ENCODE measurements around the gene NFIA.

The NFIA gene

DNA sequence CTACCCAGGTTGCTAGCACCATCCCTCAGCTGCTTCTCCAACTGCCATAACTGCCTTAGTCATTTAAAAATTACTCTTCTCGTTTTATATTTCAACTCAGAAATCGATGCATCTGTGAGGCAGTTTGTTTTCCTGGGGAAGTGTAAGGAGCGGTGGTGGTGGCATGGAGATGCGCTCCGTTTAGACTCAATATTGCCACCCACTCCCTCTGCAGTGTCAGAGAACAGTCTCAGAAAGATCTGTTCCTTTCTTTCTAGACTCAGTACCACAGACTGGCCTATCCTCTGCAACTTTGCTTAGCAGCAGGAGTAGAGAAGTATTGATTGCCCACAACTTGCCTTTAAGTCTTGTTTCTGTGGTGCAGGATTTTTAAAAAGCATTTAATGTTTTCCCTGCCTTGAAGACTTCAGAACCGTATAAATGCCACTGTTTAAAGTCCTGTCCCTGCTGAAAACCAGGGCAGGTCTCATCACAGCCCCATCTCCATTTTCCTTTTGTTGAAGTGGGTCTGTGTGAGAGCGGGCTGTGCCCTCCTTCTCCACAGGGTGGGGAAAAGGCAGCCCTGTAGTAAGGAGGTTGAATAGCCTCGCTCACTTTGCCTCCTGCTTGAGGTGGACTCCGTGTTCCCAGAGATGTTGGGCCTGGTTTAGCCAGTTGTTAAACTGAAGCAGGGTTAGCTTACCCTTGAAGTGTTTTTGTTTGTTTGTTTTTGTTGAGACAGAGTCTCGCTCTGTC is 105.2 kb downstream of the NFIA start:
- no peak for FAIRE-seq

DNA sequence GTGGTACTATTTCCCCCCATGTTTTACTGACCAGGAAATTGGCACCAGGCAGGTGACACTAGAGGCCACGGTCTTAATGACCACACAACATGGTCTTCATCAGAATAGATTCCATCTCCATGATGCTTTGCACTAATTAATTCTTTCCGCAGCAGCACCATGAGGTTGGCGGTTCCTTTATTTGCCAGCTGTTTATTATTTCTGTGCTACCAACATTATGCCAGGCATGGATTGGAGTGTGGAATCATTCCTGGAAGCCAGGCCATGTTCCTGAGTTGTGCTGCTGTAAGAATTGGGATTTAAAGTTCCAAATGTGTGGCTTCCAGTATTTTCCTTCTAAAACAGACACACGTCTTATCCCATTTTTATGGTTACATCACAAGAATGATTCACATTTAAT is 107.8 kb downstream of the NFIA start:
- FAIRE-seq, result no peak

DNA sequence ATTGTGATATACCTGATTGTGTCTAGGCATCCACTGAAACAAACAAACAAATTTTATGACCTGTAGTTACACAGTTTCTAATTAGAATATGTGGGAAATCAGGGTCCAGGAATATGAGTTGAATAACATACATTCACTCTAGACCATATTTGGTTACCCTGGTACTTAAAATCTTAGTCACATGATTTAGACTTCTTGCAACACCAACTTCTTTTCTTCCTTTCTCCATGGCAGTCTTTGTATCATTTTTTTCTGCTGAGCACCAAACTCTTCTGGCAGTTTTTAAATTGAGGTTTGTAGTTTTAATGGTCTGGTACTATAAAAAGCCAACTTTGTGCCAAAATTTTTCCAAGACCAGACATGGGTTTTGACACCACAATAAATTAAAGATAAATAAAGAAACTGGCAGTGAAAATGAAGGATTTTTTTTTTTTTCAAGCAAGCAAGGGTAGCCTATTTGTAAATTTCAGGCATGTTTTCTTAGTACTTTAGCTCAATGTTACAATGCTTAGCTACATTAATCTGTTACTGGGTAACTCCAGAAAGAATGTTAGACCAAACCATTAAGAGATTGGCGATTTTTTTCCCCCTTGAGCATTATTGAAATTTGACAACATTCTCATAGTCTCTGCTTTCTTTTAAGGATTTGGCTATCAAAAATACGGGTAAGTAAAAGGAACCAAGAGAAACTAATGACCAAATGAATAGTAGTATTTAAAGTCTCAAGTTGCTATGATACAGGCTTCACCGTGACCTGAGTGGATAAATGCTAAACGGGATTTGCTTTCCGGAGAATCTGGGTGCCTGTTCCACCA is 108.5 kb downstream of the NFIA start:
- no peak for FAIRE-seq

DNA sequence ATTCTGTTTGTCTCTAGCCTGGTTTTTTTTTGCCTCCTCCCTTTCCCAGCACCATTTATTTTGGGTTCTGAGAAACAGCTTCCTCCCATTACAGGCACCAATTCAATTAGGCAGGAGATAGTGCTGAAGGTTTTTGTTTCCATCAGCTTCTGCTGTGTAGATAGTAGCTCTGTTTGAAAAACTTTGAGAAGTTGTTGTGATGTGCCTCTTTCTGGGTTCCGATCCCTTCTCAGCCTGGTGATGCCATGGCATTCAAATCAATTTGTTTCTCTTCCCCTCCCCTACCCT is 109.0 kb downstream of the NFIA start:
- no peak for FAIRE-seq

DNA sequence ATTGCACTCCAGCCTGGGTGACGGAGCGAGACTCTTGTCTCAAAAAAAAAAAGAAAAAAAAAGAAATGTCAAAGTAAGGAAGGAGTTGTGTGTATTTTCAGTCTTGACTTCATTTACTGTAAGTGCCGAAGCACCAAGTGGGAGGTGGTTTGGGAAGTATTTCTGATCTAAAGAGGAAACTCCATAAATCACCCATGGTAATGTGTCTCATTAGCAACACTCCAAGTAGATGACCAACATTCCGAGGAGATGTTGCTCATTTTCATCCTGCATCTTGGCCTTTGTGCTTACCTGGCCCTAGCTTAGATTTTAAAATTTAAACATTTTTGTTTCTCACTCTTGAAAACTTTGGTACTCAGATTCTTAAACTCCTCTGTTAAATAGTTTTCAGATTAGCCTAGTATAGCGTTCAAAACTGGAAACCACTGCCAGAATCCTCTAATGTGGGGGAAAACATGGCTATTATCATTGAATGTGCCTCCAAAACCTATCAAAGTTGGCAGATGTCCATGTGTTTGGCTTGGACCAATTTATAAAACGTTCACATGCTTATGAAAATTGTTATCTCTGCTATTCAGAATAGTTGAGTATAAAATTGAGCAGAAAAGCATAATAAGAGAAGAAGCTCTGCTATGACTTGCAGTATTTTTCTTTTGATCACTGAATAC is 110.4 kb downstream of the NFIA start:
- no peak for FAIRE-seq

DNA sequence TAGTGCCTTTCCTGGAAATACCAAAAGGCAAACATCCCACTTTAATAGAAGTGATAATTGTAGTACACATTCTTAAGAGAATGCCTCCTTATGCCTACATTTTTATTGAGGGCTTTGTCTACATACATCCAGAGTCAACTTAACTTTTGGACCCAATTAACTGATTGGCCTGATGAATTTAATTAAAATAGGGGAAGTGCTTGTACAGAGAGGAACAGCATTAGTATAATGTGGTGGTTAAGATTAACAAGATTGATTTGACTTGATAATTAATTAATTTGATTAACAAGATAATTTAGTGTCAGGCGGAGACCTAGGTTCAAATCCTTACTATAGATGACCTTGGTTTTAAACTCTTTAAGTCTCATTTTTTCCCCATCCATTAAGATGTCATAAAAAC is 111.4 kb downstream of the NFIA start:
- no peak for FAIRE-seq

DNA sequence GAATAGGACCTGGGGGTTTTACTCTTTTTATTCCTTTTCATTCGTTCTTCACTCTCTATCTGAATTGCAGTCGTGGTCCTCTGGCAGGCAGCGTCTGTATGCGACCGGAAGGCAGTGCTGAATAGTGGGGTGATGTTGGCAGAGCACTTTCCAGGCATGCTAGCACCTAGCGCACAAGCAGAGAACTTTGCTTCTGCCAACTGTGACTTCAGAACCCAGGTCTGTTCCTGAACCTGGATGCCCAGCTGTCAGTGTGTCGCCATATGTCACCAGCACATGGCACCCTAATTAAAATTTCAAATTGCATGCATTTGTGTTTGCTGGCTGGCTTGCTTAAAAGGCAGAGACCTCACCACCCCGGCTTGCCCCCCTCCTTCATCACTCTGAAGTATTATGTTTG is 116.2 kb downstream of the NFIA start:
- FAIRE-seq, result no peak

DNA sequence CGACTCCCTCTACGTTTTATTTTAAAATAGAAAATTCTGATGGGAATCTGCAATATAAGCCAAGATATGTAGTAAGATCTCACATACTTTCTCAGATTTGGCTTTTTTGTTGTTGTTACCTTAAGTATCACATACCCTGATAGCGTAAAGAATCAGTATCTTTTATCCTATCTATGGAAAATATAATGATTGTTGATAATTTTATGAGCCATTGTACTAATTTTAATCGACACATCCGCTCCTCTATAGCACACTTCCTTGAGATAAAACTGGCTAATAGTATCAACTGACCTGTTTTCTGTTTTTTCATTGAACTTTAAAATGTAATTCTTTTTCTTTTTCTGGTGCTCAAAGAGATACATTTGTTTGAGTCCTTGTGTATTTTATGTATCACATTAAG is 118.7 kb downstream of the NFIA start:
- no peak for FAIRE-seq

DNA sequence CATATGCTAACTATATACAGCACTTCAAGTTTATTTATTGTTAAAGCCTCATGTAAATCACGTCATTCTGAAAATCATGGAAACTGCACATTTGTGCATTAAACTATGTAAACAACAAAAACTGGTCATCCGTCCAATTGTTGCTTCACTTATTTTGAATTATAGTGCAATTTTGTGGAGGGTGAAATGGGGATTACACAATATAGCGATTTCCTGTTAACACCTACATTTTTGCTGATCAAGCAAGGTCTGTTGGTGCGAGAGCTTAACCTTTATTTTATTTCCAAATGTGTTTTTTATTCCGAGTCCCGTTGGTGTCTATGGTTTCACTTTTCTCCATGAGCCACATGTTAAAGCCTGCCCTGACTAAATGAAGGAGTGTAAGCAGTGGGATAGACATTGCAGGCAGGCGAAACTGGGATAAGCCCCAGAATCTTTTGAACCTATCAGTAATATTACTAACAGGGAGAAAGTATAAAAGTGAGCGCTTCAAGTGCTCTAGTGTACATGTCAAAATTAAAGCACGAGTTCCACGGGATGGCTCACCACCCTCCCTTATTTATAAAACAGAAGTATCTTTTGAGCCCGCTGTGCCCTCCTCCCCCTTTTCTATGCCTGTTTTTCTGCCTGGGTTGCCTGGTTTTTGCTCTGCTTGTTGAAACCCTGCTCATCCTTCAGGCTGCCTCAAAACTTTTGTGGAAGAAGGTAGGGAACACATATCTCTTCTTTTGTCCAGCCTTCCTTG is 120.7 kb downstream of the NFIA start:
- FAIRE-seq, result peak; percentile 8

DNA sequence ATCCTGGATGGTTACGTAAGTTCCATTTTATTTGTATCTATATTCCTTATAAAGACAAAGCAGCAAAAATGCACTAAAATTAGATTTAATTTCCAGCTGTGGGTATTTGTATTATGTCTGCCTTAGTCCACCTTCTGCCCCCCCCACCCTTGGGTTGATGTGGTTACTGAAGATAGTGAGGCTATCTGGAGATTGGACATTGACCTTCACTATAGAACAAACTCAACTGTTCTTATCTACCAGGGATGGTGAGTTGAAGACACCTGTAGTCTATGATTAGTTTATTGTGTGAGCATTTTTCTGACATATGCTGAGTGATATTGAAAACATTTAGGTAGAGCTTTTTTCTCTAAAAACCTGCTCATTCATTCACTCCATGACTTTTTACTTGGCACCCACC is 122.2 kb downstream of the NFIA start:
- FAIRE-seq, result no peak

DNA sequence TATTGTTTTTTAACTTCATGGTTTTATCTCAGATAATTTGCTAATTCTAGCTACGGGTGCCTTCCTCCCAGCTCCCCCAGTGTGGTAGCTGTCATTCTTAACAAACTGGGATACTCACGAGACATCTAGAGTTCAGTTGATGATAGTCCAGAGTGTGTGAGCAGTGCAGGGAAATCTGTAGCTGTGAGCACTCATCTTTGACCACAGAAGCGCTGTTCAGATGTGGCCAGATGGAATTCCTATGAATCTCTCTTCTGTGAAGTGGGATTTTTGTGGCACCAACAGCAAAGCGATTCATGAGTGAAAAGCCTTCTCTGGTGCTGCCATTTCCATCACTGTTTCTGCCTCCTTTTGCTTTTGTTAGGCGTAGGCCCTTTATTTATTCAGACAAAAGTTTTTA is 125.1 kb downstream of the NFIA start:
- FAIRE-seq, result no peak

DNA sequence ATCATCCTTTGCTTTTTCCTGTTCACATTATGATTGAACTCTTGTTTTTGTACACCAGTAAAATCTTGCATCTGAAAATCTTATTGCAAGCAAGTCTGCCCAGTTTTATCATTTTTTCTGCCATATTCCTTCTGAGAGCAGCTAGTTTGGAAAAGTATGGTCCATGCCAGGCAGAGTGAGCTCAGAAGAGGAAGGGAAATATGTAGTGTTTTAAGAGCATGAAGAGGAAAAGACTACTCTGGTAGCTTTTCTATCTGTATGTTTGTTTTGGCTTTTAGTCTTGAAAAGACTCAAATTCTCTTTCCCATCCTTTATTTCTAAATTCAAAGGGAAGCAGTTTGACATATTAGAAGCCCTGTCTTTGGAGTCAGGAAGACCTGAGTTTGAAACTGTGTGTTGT is 125.8 kb downstream of the NFIA start:
- FAIRE-seq, result no peak

DNA sequence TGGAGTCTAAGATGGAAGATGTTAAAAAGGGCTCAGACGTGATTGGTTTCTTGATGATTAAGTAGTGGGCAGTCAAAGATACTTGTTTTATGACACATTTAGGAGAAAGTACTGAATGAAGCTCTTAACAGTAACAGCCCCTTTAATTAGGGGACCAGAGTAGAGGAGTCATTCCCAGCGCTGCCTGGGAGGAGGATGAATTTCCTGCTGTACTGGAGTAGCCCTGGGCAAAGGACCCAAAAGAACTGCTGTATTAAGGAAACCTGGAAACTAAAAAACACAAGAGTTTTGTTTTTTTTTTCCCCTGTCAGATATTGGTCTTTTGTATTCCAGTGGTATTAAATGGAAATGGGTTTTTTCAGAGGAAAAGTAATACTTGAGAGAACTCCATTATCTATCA is 126.5 kb downstream of the NFIA start:
- no peak for FAIRE-seq

DNA sequence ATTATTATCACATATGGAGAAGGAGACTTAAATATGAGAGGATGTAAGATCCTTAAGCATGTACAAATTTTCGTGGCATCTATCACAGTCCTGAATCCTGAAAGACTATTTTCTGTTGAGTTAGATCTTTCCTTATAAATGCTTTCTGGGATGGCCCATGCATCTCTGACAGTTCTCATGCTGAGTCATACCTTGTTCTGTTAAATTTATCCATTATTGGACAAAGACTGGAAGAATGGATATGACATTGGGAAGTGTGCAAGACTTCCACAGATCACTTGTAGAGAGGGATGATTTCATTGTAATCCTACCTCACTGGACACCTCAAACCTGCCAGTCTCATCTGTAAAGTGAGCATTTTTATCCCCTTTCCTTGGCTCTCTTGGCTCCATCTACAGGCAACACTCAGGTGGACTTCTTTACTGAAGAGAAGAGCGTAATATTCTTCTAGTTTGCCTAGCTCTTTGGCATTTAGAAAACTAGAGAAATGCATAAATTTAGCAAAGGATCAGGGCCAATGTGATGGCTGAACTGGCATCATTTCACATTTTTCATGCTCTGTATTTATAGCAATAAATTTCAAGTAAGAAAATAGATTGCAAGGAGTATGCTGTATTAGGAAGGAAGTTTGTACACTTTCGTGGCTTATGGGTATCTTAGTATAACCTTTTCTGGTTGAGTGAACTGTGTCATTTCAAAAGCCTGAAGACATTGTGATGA is 128.2 kb downstream of the NFIA start:
- FAIRE-seq, result no peak

DNA sequence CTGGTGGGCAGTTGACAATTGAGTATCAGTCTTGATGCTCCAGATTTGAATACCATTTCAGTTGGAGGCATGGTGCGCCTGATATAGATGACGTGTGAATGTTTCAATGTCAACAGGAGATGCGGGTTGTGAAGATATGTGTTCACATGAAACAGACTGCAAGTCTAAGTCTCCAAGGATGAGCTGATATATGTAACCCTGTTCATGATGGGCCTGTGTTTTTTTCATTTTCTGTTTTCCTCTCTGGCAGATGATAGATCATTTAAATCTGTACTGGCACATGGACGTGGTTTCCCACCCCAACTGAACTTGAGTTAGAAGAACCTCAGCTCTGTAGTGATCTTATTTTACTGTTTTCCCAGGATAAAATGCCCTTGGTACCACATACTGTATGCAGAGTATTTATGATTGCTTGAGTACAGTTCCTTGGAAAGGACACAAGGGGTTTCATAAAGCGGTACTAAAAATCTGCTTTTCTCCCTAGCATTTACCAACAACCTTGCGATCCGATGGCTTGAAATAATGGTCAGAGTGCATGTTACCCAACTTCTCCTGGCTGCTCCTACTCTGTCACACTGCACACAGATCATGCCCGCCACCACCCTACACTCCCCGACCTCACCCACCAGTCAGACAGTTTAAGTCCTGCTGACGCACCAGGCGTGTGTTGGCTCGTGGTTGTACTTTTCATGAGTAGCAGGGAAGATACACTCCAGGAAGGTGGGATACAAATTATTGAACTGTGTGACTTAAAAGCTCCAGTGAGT is 131.1 kb downstream of the NFIA start:
- no peak for FAIRE-seq

DNA sequence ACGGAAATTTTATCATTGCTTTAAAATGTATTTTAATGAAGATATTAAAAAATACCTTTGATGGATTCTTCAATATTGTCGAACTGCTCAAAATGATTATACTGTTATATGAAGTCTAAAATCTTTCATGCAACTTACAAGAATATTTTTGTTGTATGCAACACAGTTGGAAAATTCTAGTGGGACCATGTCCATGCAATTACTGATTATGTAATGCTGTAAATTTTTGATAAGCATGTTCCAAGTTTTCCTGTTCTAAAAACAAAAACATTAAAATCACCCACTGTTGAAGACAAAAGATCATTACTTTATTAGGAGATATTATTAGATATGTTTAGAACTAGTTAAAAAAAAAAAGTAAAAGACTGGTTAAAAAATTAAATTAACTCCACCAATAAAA is 132.8 kb downstream of the NFIA start:
- no peak for FAIRE-seq

DNA sequence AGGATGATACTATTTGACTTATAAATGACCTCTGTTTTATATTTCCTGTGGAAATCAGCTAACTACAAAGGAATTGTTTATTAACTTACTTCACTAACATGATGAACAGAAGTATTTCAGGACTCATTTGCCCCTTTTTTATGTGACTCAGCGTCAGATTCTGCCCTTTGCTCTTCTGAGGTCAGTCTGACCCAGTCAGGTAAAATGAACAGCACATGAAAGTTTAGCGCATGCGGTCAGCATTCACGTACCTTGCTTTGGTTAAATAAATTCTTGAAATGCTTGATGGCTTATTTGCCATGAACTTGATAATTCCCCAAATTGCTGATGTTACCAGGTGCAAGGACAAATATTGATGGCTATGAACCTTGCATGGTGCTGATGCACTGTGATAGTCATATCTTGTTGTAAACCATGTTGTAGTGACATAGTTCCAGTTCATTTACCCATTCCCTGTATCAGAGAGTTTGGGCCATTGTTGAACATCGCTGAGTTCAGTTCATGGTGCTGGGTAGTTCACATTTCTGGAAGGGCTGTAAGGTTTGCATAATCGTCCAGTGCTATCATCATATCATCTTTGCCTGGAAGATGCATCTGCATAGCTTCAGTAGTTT is 133.4 kb downstream of the NFIA start:
- FAIRE-seq, result no peak

DNA sequence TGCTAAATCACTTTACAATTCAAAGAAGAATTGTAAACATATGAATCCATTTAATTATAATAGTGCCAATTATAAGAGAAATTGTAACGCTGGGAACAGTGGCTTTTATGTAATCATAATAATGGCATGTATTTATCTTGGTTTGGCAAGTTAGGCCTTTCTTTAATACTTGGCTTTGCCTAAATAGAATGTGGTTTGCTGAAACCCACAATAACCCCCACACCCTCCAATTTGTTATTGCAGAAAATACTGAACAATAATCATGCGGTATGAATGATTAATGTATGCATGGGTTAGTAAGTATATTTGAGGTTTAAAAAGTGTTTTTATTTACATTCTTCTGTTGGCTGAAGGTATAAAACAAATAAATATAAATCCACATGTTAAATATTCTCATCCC is 138.2 kb downstream of the NFIA start:
- no peak for FAIRE-seq

DNA sequence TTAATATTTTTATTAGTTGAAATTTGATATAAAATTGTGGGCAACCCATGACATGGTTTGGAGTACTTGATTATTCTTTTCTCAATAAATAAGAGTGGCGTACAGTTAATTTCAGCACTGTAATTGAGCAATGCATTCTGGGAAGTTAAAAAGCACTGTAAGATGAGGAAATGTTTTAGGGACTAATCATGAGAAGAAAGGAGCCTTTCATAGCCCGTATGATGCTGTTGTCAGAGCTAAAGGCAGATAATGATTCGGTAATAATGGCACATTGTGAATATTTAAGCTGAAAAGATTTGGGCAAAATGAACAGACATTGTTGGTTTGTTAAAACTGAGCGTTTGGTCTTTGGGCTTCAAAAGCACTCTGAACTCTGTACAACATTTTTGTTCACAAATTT is 139.3 kb downstream of the NFIA start:
- no peak for FAIRE-seq

DNA sequence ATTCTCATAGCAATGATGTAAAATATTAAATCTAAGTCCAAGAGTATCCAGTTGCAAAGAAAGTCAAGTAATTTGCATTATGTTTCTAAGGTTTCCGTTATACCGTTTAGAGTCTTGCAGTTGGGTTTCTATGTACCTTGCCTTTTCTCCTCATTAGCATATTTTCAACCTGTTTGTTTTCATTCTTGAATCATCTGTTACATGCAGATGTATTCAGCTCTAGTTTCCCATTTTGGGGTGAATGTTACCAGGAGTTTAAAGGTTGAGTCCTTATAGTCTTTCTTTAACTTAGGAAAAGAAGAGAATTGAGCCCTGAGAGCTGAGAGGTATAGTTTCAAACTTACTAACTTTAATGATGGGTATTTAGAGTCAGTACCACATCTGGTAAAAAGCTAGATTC is 139.9 kb downstream of the NFIA start:
- no peak for FAIRE-seq

DNA sequence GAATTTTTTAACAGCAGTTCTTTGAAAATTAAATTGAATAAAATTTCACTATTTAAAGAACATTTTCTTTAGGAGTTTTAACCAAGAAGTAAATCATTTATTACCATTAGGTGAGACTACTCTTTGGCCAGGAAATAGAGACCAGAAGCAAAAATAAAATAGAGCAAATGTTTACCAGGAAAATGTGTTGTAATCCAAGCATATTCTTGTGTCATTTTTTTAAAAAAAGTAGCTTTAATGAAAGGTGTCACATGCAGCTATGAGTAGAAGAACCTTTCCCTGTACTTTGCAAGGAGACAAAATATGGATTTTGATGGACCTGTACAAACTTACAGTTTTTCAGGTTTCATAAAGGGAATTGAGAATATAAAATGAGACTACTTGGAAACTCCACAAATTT is 140.8 kb downstream of the NFIA start:
- peak; percentile 59 for FAIRE-seq

DNA sequence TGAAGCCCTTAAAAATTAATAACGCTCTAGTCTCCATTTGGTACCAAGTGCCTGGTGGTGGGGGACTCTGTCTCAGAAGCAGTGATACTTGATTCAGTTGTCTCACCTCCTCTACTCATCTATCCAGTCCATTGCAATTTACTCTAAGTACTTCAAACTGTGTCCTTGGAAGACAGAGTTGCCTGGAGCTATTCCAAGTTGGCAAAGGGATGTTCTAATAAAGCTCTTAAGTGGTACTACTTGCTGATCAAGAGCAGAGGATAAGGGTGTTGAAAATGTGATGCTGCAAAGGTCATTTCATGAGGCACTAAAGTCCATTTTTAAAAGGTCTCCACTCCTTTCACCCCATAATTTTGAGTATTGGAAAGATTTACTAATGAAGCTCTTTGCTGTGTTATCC is 142.2 kb downstream of the NFIA start:
- FAIRE-seq, result no peak
